NCI-H1694 treated with DMSO at 0.1 percent for 48 hours (cell line): Measurements from ENCODE around the gene MFAP2.
"Not testable (repeated sequence)": the region's sequence is repeated elsewhere in the genome, so short reads cannot be mapped to it uniquely, and the experiment has no call there.

ENCODE experiments used
- DNase-seq: peaks from one replicate; lab custom pipeline; 2025; lab: John Stamatoyannopoulos, UW

Gene MFAP2

GRCh38 chr1:16961297-16962133, 18.9 kb downstream of the MFAP2 start:
- no peak for DNase-seq

GRCh38 chr1:16960560-16961296, 19.7 kb downstream of the MFAP2 start:
- no peak for DNase-seq

- no peak for DNase-seq
Observed at GRCh38 chr1:16958475-16958874, 21.9 kb downstream of the MFAP2 start.

GRCh38 chr1:16957731-16958130, 22.7 kb downstream of the MFAP2 start:
- no peak for DNase-seq

- DNase-seq, result no peak
Observed at GRCh38 chr1:16956775-16957174, 23.6 kb downstream of the MFAP2 start.

GRCh38 chr1:16955186-16955585, 25.2 kb downstream of the MFAP2 start:
- DNase-seq, result no peak

- DNase-seq, result no peak
Observed at GRCh38 chr1:16954579-16954978, 25.8 kb downstream of the MFAP2 start.

GRCh38 chr1:16952376-16952775, 28.0 kb downstream of the MFAP2 start:
- DNase-seq, result not testable (repeated sequence)

GRCh38 chr1:16949026-16949425, 31.4 kb downstream of the MFAP2 start:
- not testable (repeated sequence) for DNase-seq

GRCh38 chr1:16948282-16948891, 32.0 kb downstream of the MFAP2 start:
- not testable (repeated sequence) for DNase-seq

GRCh38 chr1:16946646-16947045, 33.8 kb downstream of the MFAP2 start:
- DNase-seq, result no peak

GRCh38 chr1:16946185-16946584, 34.2 kb downstream of the MFAP2 start:
- not testable (repeated sequence) for DNase-seq

- DNase-seq, result not testable (repeated sequence)
Observed at GRCh38 chr1:16945512-16945911, 34.9 kb downstream of the MFAP2 start.

- no peak for DNase-seq
Observed at GRCh38 chr1:16944038-16944437, 36.4 kb downstream of the MFAP2 start.

- not testable (repeated sequence) for DNase-seq
Observed at GRCh38 chr1:16939386-16940180, 40.8 kb downstream of the MFAP2 start.

- DNase-seq, result no peak
Observed at GRCh38 chr1:16938351-16939321, 41.8 kb downstream of the MFAP2 start.

GRCh38 chr1:16936580-16936979, 43.8 kb downstream of the MFAP2 start:
- DNase-seq, result not testable (repeated sequence)

GRCh38 chr1:16933945-16934344, 46.5 kb downstream of the MFAP2 start:
- not testable (repeated sequence) for DNase-seq

GRCh38 chr1:16931206-16931934, 49.0 kb downstream of the MFAP2 start:
- not testable (repeated sequence) for DNase-seq
